Transverse colon (tissue), 4 donors: ENCODE data around the gene B3GALT2.

Experiments
- POLR2A ChIP-seq: fragments of 450-650 bp; IDR thresholded peaks from one replicate; pipeline ENCODE4 v1.6.1; 2016; ENCODE audit warnings: antibody characterized with exemption, mild to moderate bottlenecking, moderate library complexity
- POLR2AphosphoS5 ChIP-seq, 3 donors: sonication (generic); formaldehyde crosslinking; IDR thresholded peaks; one replicate each; pipeline ENCODE4 v1.6.1; 2016; ENCODE audit warnings: antibody characterized with exemption in 3 of 3
- TF ChIP-seq, protein P1 (sequence below), 5 experiments: fragments of 200-600 bp in 3 of 5; fragments of 450-650 bp in 2 of 5; sonication (generic) in 3 of 5; IDR thresholded peaks; 1 replicate in 2 of 5; 2 replicates in 3 of 5; pipeline ENCODE4 v1.5.1; 2016 to 2017; ENCODE audit warnings: antibody characterized with exemption in 5 of 5, inconsistent platforms in 3 of 5, mild to moderate bottlenecking in 2 of 5, moderate library complexity in 1 of 5

- TF ChIP-seq POLR2A (no peak), POLR2AphosphoS5 (IDR thresholded peaks at IDR 0.05) (no peak)
- TF ChIP-seq, protein P1, sequence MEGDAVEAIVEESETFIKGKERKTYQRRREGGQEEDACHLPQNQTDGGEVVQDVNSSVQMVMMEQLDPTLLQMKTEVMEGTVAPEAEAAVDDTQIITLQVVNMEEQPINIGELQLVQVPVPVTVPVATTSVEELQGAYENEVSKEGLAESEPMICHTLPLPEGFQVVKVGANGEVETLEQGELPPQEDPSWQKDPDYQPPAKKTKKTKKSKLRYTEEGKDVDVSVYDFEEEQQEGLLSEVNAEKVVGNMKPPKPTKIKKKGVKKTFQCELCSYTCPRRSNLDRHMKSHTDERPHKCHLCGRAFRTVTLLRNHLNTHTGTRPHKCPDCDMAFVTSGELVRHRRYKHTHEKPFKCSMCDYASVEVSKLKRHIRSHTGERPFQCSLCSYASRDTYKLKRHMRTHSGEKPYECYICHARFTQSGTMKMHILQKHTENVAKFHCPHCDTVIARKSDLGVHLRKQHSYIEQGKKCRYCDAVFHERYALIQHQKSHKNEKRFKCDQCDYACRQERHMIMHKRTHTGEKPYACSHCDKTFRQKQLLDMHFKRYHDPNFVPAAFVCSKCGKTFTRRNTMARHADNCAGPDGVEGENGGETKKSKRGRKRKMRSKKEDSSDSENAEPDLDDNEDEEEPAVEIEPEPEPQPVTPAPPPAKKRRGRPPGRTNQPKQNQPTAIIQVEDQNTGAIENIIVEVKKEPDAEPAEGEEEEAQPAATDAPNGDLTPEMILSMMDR (IDR thresholded peaks at IDR 0.05), result no peak
Measured at GRCh38 chr1:193199940-193200339, 13.5 kb upstream of the B3GALT2 start.
